GM19397 (cell line): ENCODE results near the gene RNF168.
"Not testable (repeated sequence)": the region's sequence is repeated elsewhere in the genome, so short reads cannot be mapped to it uniquely, and the experiment has no call there.

Experiments
- ATAC-seq: cut with Tn5 transposase; IDR thresholded peaks from one replicate; pipeline ENCODE4 v1.9.1; 2021; ENCODE audit warnings: mild to moderate bottlenecking, moderate library complexity; ENCODE audit not compliant: unreplicated experiment

RNF168 gene

GRCh38 chr3:196503196-196504076 is at the start of gene RNF168:
Gene RNF168 (minus strand): TSS chr3:196503768. CDS start chr3:196503173, 595 bp downstream.
- ATAC-seq, result peak; percentile 87

GRCh38 chr3:196552253-196552652 is 48.7 kb upstream of the RNF168 start:
- no peak for ATAC-seq

GRCh38 chr3:196550172-196550571 is 46.6 kb upstream of the RNF168 start:
- ATAC-seq, result not testable (repeated sequence)

GRCh38 chr3:196549312-196549711 is 45.7 kb upstream of the RNF168 start:
- ATAC-seq, result not testable (repeated sequence)

- no peak for ATAC-seq
Observed at GRCh38 chr3:196547067-196547466, 43.5 kb upstream of the RNF168 start.

GRCh38 chr3:196546537-196546936 is 43.0 kb upstream of the RNF168 start:
- no peak for ATAC-seq

GRCh38 chr3:196544491-196544992 is 41.0 kb upstream of the RNF168 start:
- no peak for ATAC-seq

GRCh38 chr3:196541684-196542445 is 38.3 kb upstream of the RNF168 start:
- no peak for ATAC-seq

GRCh38 chr3:196537319-196537984 is 33.9 kb upstream of the RNF168 start:
- no peak for ATAC-seq

GRCh38 chr3:196533260-196533681 is 29.7 kb upstream of the RNF168 start:
- ATAC-seq, result no peak

GRCh38 chr3:196531418-196531817 is 27.9 kb upstream of the RNF168 start:
- ATAC-seq, result no peak

- ATAC-seq, result peak; percentile 90
Observed at GRCh38 chr3:196528639-196529233, 25.2 kb upstream of the RNF168 start.

- ATAC-seq, result no peak
Observed at GRCh38 chr3:196525141-196525540, 21.6 kb upstream of the RNF168 start.

- ATAC-seq, result no peak
Observed at GRCh38 chr3:196524527-196524926, 21.0 kb upstream of the RNF168 start.

GRCh38 chr3:196523841-196524240 is 20.3 kb upstream of the RNF168 start:
- ATAC-seq, result no peak

GRCh38 chr3:196521291-196521690 is 17.7 kb upstream of the RNF168 start:
- ATAC-seq, result not testable (repeated sequence)

GRCh38 chr3:196519718-196520082 is 16.1 kb upstream of the RNF168 start:
- no peak for ATAC-seq

- ATAC-seq, result no peak
Observed at GRCh38 chr3:196518966-196519717, 15.6 kb upstream of the RNF168 start.

GRCh38 chr3:196517919-196518318 is 14.4 kb upstream of the RNF168 start:
- ATAC-seq, result no peak

GRCh38 chr3:196517162-196517800 is 13.7 kb upstream of the RNF168 start:
- no peak for ATAC-seq
